ENCODE measurements around the gene EPHA6. TPM values are rescaled to one million over a fixed set of nuclear protein-coding genes. Genes with fewer than 3 reads are reported as not detected.

EPHA6 gene
- total RNA-seq, 4 donors from 2014 or later = not detected

- Histone ChIP-seq H3K27ac (no peak overlapping the region), H3K9me3 (no peaks in the 10 kb centered on the region), H3K4me1 (no peaks in the 10 kb centered on the region), H3K4me3 (no peak overlapping the region), H3K27me3 (no peaks in the 10 kb centered on the region), H3K36me3 (no peaks in the 10 kb centered on the region)
- intact Hi-C loops (cut with DNase I; ENCODE audit: low total_unique reads) = no loop called here
- DNase-seq (no peak), ATAC-seq (no peak)
- TF ChIP-seq POLR2A (IDR thresholded peaks at IDR 0.05) (no peak), CTCF (IDR thresholded peaks at IDR 0.05 in 4 of 5, conservative IDR thresholded peaks at IDR 0.05 in 1 of 5) (no peak)
- in situ Hi-C loops (cut with MboI; ENCODE audit: low sequenced_read_pairs in 4 of 4) = loop anchor here in 1 of 4 donors (25.0 kb wide), 1 partner anchor 843 kb away; no protein-coding TSS in a partner anchor
Observed at GRCh38 chr3:96869316-96869715, 54.9 kb downstream of the EPHA6 start.

GRCh38 chr3:96877510-96877909 lies 63.1 kb downstream of the EPHA6 start:
- Histone ChIP-seq H3K4me3 (no peak overlapping the region), H3K36me3 (no peaks in the 10 kb centered on the region), H3K27ac (no peak overlapping the region), H3K27me3 (no peaks in the 10 kb centered on the region), H3K4me1 (no peaks in the 10 kb centered on the region), H3K9me3 (no peaks in the 10 kb centered on the region)
- intact Hi-C loops (cut with DNase I; ENCODE audit: low total_unique reads) = no loop called here
- in situ Hi-C loops (cut with MboI; ENCODE audit: low sequenced_read_pairs in 4 of 4) = no loop called here
- ATAC-seq = no peak
- DNase-seq = no peak
- TF ChIP-seq POLR2A (IDR thresholded peaks at IDR 0.05) (no peak), CTCF (IDR thresholded peaks at IDR 0.05 in 4 of 5, conservative IDR thresholded peaks at IDR 0.05 in 1 of 5) (no peak)

- H3K36me3 ChIP-seq = no peaks in the 10 kb centered on the region
- no peaks in the 10 kb centered on the region for H3K9me3 ChIP-seq
- no peaks in the 10 kb centered on the region for H3K4me1 ChIP-seq
- intact Hi-C loops (cut with DNase I; ENCODE audit: low total_unique reads) (no loop called here), in situ Hi-C loops (cut with MboI; ENCODE audit: low sequenced_read_pairs in 4 of 4) (no loop called here)
- H3K27me3 ChIP-seq = no peaks in the 10 kb centered on the region
- DNase-seq = no peak
- no peak overlapping the region for H3K27ac ChIP-seq
- TF ChIP-seq CTCF (IDR thresholded peaks at IDR 0.05 in 4 of 5, conservative IDR thresholded peaks at IDR 0.05 in 1 of 5) = no peak
- TF ChIP-seq POLR2A (IDR thresholded peaks at IDR 0.05) = no peak
- no peak for ATAC-seq
- H3K4me3 ChIP-seq = no peak overlapping the region
Observed at GRCh38 chr3:96900031-96900430, 85.6 kb downstream of the EPHA6 start.

GRCh38 chr3:96900566-96900965 lies 86.2 kb downstream of the EPHA6 start:
- in situ Hi-C loops (cut with MboI; ENCODE audit: low sequenced_read_pairs in 4 of 4) (no loop called here), intact Hi-C loops (cut with DNase I; ENCODE audit: low total_unique reads) (no loop called here)
- H3K27ac ChIP-seq = no peak overlapping the region
- no peak for ATAC-seq
- TF ChIP-seq POLR2A (IDR thresholded peaks at IDR 0.05) (no peak), CTCF (IDR thresholded peaks at IDR 0.05 in 4 of 5, conservative IDR thresholded peaks at IDR 0.05 in 1 of 5) (no peak)
- no peaks in the 10 kb centered on the region for H3K4me1 ChIP-seq
- no peaks in the 10 kb centered on the region for H3K9me3 ChIP-seq
- DNase-seq = no peak
- no peaks in the 10 kb centered on the region for H3K27me3 ChIP-seq
- no peak overlapping the region for H3K4me3 ChIP-seq
- no peaks in the 10 kb centered on the region for H3K36me3 ChIP-seq

- H3K4me1 ChIP-seq = no peaks in the 10 kb centered on the region
- ATAC-seq = no peak
- H3K4me3 ChIP-seq = no peak overlapping the region
- no peak overlapping the region for H3K27ac ChIP-seq
- intact Hi-C loops (cut with DNase I; ENCODE audit: low total_unique reads) = no loop called here
- H3K27me3 ChIP-seq = no peaks in the 10 kb centered on the region
- TF ChIP-seq POLR2A (IDR thresholded peaks at IDR 0.05) (no peak), CTCF (IDR thresholded peaks at IDR 0.05 in 4 of 5, conservative IDR thresholded peaks at IDR 0.05 in 1 of 5) (no peak)
- no peaks in the 10 kb centered on the region for H3K9me3 ChIP-seq
- DNase-seq = no peak
- H3K36me3 ChIP-seq = no peaks in the 10 kb centered on the region
- in situ Hi-C loops (cut with MboI; ENCODE audit: low sequenced_read_pairs in 4 of 4) = no loop called here
Observed at GRCh38 chr3:96915445-96915844, 101.1 kb downstream of the EPHA6 start.

Measured in gastrocnemius medialis (tissue), 4 donors.